UCSD-AML1 (cell line): ENCODE measurements around the gene UBE2E3.

Experiments used
- DNase-seq: peaks from one replicate; lab custom pipeline; 2025; ENCODE audit not compliant: unreplicated experiment; lab: John Stamatoyannopoulos, UW

The UBE2E3 gene

GRCh38 chr2:180978903-180979748 lies 1.3 kb upstream of the UBE2E3 start:
- peak; percentile 7 for DNase-seq

- DNase-seq: peak; percentile 7
Observed at GRCh38 chr2:180979749-180980105, 678 bp upstream of the UBE2E3 start.

- peak; percentile 34 for DNase-seq
Observed at GRCh38 chr2:180980943-180981911, 822 bp downstream of the UBE2E3 start.

GRCh38 chr2:180983468-180984242 lies 3.2 kb downstream of the UBE2E3 start:
- DNase-seq: peak; percentile 11

- DNase-seq: no peak
Observed at GRCh38 chr2:180985771-180986395, 5.5 kb downstream of the UBE2E3 start.

- DNase-seq: no peak
Observed at GRCh38 chr2:180987146-180987545, 6.7 kb downstream of the UBE2E3 start.

GRCh38 chr2:180990337-180990736 lies 9.9 kb downstream of the UBE2E3 start:
- no peak for DNase-seq

- DNase-seq: no peak
Observed at GRCh38 chr2:180990794-180991193, 10.4 kb downstream of the UBE2E3 start.

GRCh38 chr2:180991361-180991760 lies 11.0 kb downstream of the UBE2E3 start:
- no peak for DNase-seq

- no peak for DNase-seq
Observed at GRCh38 chr2:180991820-180992219, 11.4 kb downstream of the UBE2E3 start.

- DNase-seq: no peak
Observed at GRCh38 chr2:180992994-180993393, 12.6 kb downstream of the UBE2E3 start.

- DNase-seq: no peak
Observed at GRCh38 chr2:180999274-180999964, 19.0 kb downstream of the UBE2E3 start.

GRCh38 chr2:181004647-181005325 lies 24.4 kb downstream of the UBE2E3 start:
- DNase-seq: no peak

GRCh38 chr2:181005326-181005655 lies 24.9 kb downstream of the UBE2E3 start:
- DNase-seq: no peak

- no peak for DNase-seq
Observed at GRCh38 chr2:181005809-181006208, 25.4 kb downstream of the UBE2E3 start.

- no peak for DNase-seq
Observed at GRCh38 chr2:181007086-181007837, 26.9 kb downstream of the UBE2E3 start.

- DNase-seq: peak; percentile 3
Observed at GRCh38 chr2:181008407-181008806, 28.0 kb downstream of the UBE2E3 start.

GRCh38 chr2:181021199-181021789 lies 40.9 kb downstream of the UBE2E3 start:
- DNase-seq: no peak

GRCh38 chr2:181022652-181023051 lies 42.2 kb downstream of the UBE2E3 start:
- no peak for DNase-seq
